Activated effector memory CD4-positive, alpha-beta T cell treated with anti-CD3 and anti-CD28 coated beads, Interleukin-2, amount 50 U/mL, for 16 hours (primary cell): Measurements from ENCODE around the gene WDR19.

ENCODE experiments used
- DNase-seq: peaks from one replicate; pipeline ENCODE4 v3.0.0-alpha.2; 2020

WDR19 gene

GRCh38 chr4:39305912-39306677, 123.8 kb downstream of the WDR19 start:
- no peak for DNase-seq

- no peak for DNase-seq
Measured at GRCh38 chr4:39308611-39309010, 126.3 kb downstream of the WDR19 start.

GRCh38 chr4:39312816-39313215, 130.5 kb downstream of the WDR19 start:
- no peak for DNase-seq

GRCh38 chr4:39319676-39320075, 137.3 kb downstream of the WDR19 start:
- DNase-seq: no peak

GRCh38 chr4:39320381-39321115, 138.2 kb downstream of the WDR19 start:
- DNase-seq: no peak

- no peak for DNase-seq
Measured at GRCh38 chr4:39323821-39324220, 141.5 kb downstream of the WDR19 start.

- DNase-seq: no peak
Measured at GRCh38 chr4:39324446-39324845, 142.1 kb downstream of the WDR19 start.

- no peak for DNase-seq
Measured at GRCh38 chr4:39324897-39325613, 142.7 kb downstream of the WDR19 start.

- DNase-seq: no peak
Measured at GRCh38 chr4:39326468-39326977, 144.2 kb downstream of the WDR19 start.

GRCh38 chr4:39330353-39330752, 148.0 kb downstream of the WDR19 start:
- no peak for DNase-seq

GRCh38 chr4:39331191-39331590, 148.9 kb downstream of the WDR19 start:
- DNase-seq: no peak
